Small intestine (tissue), 7 donors: Measurements from ENCODE around the gene GUCA1C. TPM values are rescaled to one million over a fixed set of nuclear protein-coding genes. Genes with fewer than 3 reads are reported as not detected.

Experiments
- DNase-seq, 2 donors: peaks; one replicate each; pipeline versions ENCODE4 v3.0.0 to v3.0.0-alpha.2; 2013
- FAIRE-seq: peaks from 2 replicates; lab custom pipeline; 2012; peaks lifted over from hg19 to GRCh38; lab: Jason Lieb, UNC
- H3K27ac ChIP-seq, 3 donors: one replicate each; pipeline ENCODE4 v1.5.1; 2013; ENCODE audit warnings: low read length in 2 of 3, mild to moderate bottlenecking in 2 of 3, control low read depth in 1 of 3, inconsistent platforms in 1 of 3, low read depth in 1 of 3, moderate library complexity in 1 of 3
- H3K27me3 ChIP-seq, 3 donors: one replicate each; pipeline ENCODE4 v1.6.1; 2013; ENCODE audit warnings: low read length in 3 of 3, inconsistent platforms in 1 of 3; ENCODE audit not compliant: control insufficient read depth in 3 of 3, insufficient read depth in 3 of 3
- H3K36me3 ChIP-seq, 3 donors: one replicate each; pipeline ENCODE4 v1.6.1; 2013; ENCODE audit warnings: low read length in 3 of 3, inconsistent platforms in 1 of 3, low read depth in 1 of 3, mild to moderate bottlenecking in 1 of 3, moderate library complexity in 1 of 3; ENCODE audit not compliant: control insufficient read depth in 3 of 3, insufficient read depth in 2 of 3
- H3K4me1 ChIP-seq, 3 donors: one replicate each; pipeline ENCODE4 v1.6.1; 2013; ENCODE audit warnings: low read length in 2 of 3, inconsistent platforms in 1 of 3, low read depth in 1 of 3, mild to moderate bottlenecking in 1 of 3, moderate library complexity in 1 of 3; ENCODE audit not compliant: control insufficient read depth in 3 of 3, insufficient read depth in 2 of 3
- H3K4me3 ChIP-seq, 3 donors: one replicate each; pipeline ENCODE4 v1.5.1; 2013; ENCODE audit warnings: low read length in 3 of 3, control low read depth in 1 of 3, inconsistent platforms in 1 of 3, low read depth in 1 of 3, mild to moderate bottlenecking in 1 of 3, moderate library complexity in 1 of 3
- H3K9me3 ChIP-seq, 2 donors: one replicate each; pipeline ENCODE4 v1.6.1; 2013; ENCODE audit warnings: low read depth in 1 of 2, low read length in 1 of 2; ENCODE audit not compliant: control insufficient read depth in 2 of 2, insufficient read depth in 1 of 2
- WGBS, 3 donors: extraction: QIAGEN DNeasy Blood & Tissue Kit; methylation state at CpG; one replicate each; pipeline ENCODE4 v1.1.7; 2013; 5-methylcytosine and 5-hydroxymethylcytosine counted together
- polyA plus RNA-seq, 4 donors: library from polyadenylated mRNA; stranded (reverse) in 3 of 4; unstranded in 1 of 4; fragments of 200-250 nt in 3 of 4; fragments of 120-200 nt in 1 of 4; gene quantifications; one replicate each; pipeline versions ENCODE4 v1.2.1 to v1.2.3, GENCODE V29; 2013
- donor health status: healthy with polysubstance abuse.
- donor health status: control.
- donor health status: control.
- donor health status: Bipolar disorder and iron deficiency.
- donor health status: healthy.

Gene GUCA1C
- polyA plus RNA-seq, 4 donors = not detected

DNA sequence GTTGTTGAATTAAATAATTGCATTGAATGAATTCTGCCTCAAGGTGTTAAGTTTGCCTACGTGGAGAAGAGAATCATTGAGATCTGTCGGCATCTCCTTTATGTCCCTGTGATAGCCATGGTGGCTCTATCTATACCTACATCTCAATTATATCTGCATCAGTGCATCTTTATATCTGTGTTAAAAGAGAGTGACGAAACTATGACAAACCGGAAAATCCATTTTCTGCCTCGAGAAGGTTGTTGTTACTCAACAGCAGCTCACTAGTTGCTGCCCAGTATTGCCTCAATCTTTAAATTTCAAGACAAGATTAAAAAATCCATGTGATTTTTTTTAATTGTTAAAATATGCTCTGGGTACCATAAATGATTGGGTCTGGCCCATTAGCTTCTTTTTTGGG is 58.7 kb downstream of the GUCA1C start:
- Histone ChIP-seq H3K36me3 (no peaks in the 10 kb centered on the region), H3K27me3 (no peaks in the 10 kb centered on the region), H3K9me3 (no peaks in the 10 kb centered on the region), H3K4me1 (no peaks in the 10 kb centered on the region), H3K4me3 (no peak overlapping the region), H3K27ac (no peak overlapping the region)
- no peak for DNase-seq
- no peak for FAIRE-seq
- WGBS, 3 donors = 89 to 93% (median 92%) methylated on average over 5 of the region's 5 CpGs

DNA sequence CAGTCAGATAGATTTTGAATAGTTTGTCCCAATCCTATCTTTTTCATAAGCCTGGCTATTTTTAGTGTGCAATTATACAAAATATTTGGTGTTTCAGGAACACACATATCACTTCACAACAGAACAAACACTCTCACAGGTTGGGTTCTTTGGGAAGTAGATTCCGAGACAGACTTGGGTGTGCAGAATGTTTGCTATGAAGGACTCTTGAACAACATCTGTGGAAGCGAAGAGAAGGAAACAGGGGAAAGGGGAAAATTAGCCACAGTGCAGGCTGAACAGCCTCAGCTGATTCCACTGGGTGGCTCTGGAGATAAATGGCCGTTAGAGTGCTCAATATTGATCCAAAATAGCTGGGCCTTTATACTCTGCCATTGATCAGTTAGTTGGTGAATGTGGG is 61.8 kb downstream of the GUCA1C start:
- H3K4me1 ChIP-seq = no peaks in the 10 kb centered on the region
- no peaks in the 10 kb centered on the region for H3K9me3 ChIP-seq
- DNase-seq (no peak), FAIRE-seq (no peak)
- no peak overlapping the region for H3K27ac ChIP-seq
- H3K36me3 ChIP-seq = no peaks in the 10 kb centered on the region
- no peak overlapping the region for H3K4me3 ChIP-seq
- WGBS, 3 donors = 70 to 78% (median 73%) methylated on average over 3 of the region's 3 CpGs
- H3K27me3 ChIP-seq = no peaks in the 10 kb centered on the region

DNA sequence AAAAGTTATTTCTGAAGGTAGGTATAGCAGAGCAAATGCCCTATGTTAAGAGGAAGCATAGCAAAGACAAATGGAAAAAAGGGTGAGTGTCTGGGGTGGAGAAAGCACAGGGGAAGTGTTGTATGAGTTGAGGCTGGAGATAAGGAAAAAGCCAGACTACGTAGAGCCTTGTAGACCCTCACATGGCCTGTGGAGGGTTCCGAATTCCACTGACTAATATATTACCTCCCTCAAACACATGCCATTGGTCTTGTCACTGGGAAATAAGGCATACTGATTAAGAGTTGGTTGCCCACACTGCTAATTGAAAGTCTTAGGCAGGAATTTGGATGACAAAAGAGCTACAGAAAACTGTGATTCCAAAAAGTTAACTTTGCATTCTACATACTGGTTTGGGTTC is 65.9 kb downstream of the GUCA1C start:
- no peaks in the 10 kb centered on the region for H3K4me1 ChIP-seq
- H3K9me3 ChIP-seq = no peaks in the 10 kb centered on the region
- FAIRE-seq (no peak), DNase-seq (no peak)
- H3K36me3 ChIP-seq = no peaks in the 10 kb centered on the region
- 85 to 98% (median 94%) methylated on average over 2 of the region's 2 CpGs for WGBS, 3 donors
- no peak overlapping the region for H3K27ac ChIP-seq
- no peak overlapping the region for H3K4me3 ChIP-seq
- H3K27me3 ChIP-seq = no peaks in the 10 kb centered on the region

DNA sequence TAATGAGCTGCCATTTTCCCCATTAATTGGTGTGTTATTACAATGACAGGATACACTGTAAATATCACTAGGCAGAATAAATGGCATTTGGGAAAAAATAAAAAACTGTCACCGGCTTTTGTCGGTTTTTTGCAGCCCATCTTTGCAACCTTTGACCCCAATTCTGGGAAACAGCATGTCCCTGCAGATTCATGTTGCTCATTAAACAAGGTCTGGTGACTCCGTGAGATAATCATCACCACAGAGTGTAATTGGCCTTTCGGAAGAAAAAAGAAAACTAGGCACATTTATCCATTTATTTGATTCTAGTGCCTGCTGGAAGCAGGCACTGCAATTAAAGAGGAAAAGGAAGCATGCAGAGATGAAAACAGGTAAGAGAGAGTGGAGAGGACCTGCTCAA is 66.6 kb downstream of the GUCA1C start:
- FAIRE-seq = no peak

DNA sequence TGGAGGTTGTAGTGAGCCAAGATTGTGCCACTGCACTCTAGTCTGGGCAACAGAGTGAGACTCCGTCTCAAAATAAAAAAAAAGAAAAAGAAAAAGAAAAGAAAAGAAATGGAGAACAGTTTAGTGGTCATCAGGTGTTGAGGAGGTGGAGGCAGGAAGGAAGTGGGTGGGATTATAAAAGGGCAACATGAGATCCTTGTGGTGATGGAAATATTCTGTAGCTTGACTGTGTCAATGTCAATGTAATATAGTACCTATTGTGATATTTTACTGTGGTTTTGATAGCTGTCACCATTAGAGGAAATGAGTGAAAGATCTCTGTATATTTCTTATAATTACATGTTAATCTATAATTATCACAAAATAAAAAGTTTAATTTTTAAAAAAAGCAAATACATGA is 70.3 kb downstream of the GUCA1C start:
- Histone ChIP-seq H3K27ac (no peak overlapping the region), H3K4me3 (no peak overlapping the region), H3K4me1 (no peaks in the 10 kb centered on the region), H3K27me3 (no peaks in the 10 kb centered on the region), H3K36me3 (no peaks in the 10 kb centered on the region), H3K9me3 (no peaks in the 10 kb centered on the region)
- no peak for FAIRE-seq
- DNase-seq = no peak
- WGBS, 3 donors = 30 to 78% (median 60%) methylated on average over 1 of the region's 1 CpG

More for the DNA sequence above, 66.6 kb downstream of the GUCA1C start:
- 22 to 64% (median 42%) methylated on average over 4 of the region's 4 CpGs for WGBS, 3 donors
- Histone ChIP-seq H3K27me3 (no peaks in the 10 kb centered on the region), H3K36me3 (no peaks in the 10 kb centered on the region), H3K27ac (no peak overlapping the region), H3K4me1 (no peaks in the 10 kb centered on the region), H3K9me3 (no peaks in the 10 kb centered on the region), H3K4me3 (no peak overlapping the region)
- peak in 1 of 2 donors; percentile 55 for DNase-seq

DNA sequence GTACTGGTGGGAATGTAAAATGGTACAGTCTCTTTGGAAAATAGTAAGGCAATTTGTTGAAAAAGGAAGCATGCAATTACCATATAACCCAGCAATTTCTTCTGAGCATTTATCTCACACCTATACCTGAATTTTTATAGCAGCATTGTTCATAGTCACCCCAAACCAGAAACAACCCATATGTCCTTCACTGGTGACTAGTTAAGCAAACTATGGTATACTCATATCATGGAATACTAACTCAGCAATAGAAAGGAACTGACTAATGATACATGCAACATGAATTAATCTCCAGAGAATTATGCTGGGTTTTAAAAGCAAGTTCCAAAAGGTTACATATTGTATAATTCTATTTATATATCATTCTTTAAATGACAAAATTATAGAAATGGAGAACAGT is 70.9 kb downstream of the GUCA1C start:
- H3K9me3 ChIP-seq = no peaks in the 10 kb centered on the region
- no peaks in the 10 kb centered on the region for H3K36me3 ChIP-seq
- H3K27ac ChIP-seq = no peak overlapping the region
- H3K27me3 ChIP-seq = no peaks in the 10 kb centered on the region
- H3K4me1 ChIP-seq = no peaks in the 10 kb centered on the region
- no peak for FAIRE-seq
- no peak overlapping the region for H3K4me3 ChIP-seq
- DNase-seq = no peak

DNA sequence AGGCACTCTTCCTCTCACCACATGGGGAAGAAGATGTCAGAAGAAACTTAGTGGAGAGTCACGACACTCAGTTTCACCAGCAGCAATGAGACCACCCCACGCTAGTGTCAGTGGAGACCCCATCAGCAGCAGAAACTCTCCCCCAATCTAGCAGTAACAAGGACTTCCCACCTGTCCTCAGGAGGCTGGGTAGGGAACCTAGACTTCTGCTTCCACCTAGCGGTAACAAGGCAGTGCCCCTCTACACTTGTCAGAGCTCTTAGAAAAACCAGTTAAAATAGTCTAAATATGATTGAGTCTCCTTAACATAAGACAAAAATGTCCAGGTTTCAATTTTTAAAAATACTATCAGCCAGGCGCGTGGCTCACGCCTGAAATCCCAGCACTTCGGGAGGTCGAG is 73.8 kb downstream of the GUCA1C start:
- no peak for DNase-seq
- 80 to 93% (median 93%) methylated on average over 7 to 8 of the region's 8 CpGs for WGBS, 3 donors
- no peaks in the 10 kb centered on the region for H3K27me3 ChIP-seq
- no peaks in the 10 kb centered on the region for H3K9me3 ChIP-seq
- H3K36me3 ChIP-seq = no peaks in the 10 kb centered on the region
- H3K4me1 ChIP-seq = no peaks in the 10 kb centered on the region
- no peak for FAIRE-seq
- H3K4me3 ChIP-seq = no peak overlapping the region
- H3K27ac ChIP-seq = no peak overlapping the region

DNA sequence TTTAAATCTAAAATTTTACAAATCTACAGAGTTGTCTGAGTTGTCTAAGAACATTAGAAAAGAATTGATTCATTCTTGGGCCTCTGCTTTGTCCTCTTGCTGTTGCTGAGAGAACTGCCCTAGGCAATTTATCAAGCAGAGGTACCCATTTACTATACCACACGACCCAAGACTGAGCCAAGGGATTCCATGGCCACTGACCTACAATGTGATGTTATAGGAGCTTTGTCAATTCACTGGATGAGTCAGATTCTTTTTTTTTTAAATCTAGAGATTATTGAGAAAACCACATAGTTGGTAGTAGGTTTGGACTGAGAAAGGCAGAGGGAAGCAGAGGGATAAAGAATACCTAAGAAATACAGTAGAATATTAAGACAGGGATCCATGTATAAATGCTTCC is 75.8 kb downstream of the GUCA1C start:
- DNase-seq (no peak), FAIRE-seq (no peak)
- 44 to 66% (median 60%) methylated on average over 1 of the region's 1 CpG for WGBS, 3 donors
- Histone ChIP-seq H3K27me3 (no peaks in the 10 kb centered on the region), H3K36me3 (no peaks in the 10 kb centered on the region), H3K27ac (no peak overlapping the region), H3K4me3 (no peak overlapping the region), H3K9me3 (no peaks in the 10 kb centered on the region), H3K4me1 (no peaks in the 10 kb centered on the region)

DNA sequence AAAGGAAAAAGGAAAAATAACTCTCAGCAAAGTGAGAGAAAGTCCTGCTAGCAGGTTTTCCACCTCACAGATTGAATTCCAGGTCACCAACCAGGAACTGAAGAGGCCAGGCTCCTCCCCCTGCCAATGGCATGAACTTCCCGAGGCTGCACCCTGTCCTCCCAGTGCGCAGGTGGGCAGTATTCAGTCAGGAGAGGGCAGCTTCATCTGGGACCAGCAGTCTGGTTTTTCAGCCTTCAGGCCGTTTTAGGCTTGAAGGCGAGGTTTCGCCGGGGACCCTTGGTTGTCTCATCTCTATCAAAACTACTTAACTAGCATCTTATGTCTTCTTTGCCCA is 89.9 kb downstream of the GUCA1C start:
- DNase-seq (no peak), FAIRE-seq (no peak)
- peaks cover 0 to 3% of the 10 kb centered on the region in 2 donors for H3K9me3 ChIP-seq
- H3K36me3 ChIP-seq = no peaks in the 10 kb centered on the region
- H3K27ac ChIP-seq = no peak overlapping the region
- 71 to 88% (median 86%) methylated on average over 6 of the region's 6 CpGs for WGBS, 3 donors
- H3K27me3 ChIP-seq = no peaks in the 10 kb centered on the region
- no peak overlapping the region for H3K4me3 ChIP-seq
- H3K4me1 ChIP-seq = peaks cover 0 to 5% (median 0%) of the 10 kb centered on the region in 3 donors
